SK-N-SH (cell line): ENCODE measurements around the gene BCR. TPM values are rescaled to one million over a fixed set of nuclear protein-coding genes. Genes with fewer than 3 reads are reported as not detected.
A peak's percentile ranks its signal among the peaks of the same experiment; 100 is the strongest.

Experiments used
- CTCF ChIA-PET: fragments of 300-600, 350-600 bp; formaldehyde crosslinking; extraction: SDS; loops from one replicate; lab custom pipeline; 2021; lab: Yijun Ruan, JAX
- POLR2A ChIA-PET: fragments of 350-600 bp; sonication (Branson Sonifier 250); formaldehyde crosslinking; extraction: SDS; loops from one replicate; lab custom pipeline; 2020; ENCODE audit warnings: antibody characterized with exemption, inconsistent platforms; lab: Yijun Ruan, JAX
- DNase-seq: peaks from one replicate; pipeline ENCODE4 v3.0.0; 2012
- H2AFZ ChIP-seq: fragments of 200-600 bp; sonication (generic); 2 replicates; pipeline ENCODE4 v1.8.1; 2016; ENCODE audit warnings: antibody characterized with exemption, mild to moderate bottlenecking, low read depth
- H3F3A ChIP-seq: fragments of 200-600 bp; sonication (generic); replicated peaks from 2 replicates; pipeline ENCODE3; 2016; ENCODE audit warnings: antibody characterized with exemption, mild to moderate bottlenecking; ENCODE audit not compliant: insufficient read depth
- H3K27ac ChIP-seq, 2 experiments: fragments of 200-500 bp in 1 of 2; fragments of 200-600 bp in 1 of 2; sonication (Bioruptor generic) in 1 of 2; sonication (generic), shearing (Covaris generic) in 1 of 2; 2 replicates each; pipeline versions ENCODE4 v1.5.1 to v1.6.1; 2014 to 2016; ENCODE audit warnings: low read depth in 2 of 2, inconsistent platforms in 1 of 2, low read length in 1 of 2, mild to moderate bottlenecking in 1 of 2, mixed read lengths in 1 of 2
- H3K27me3 ChIP-seq: fragments of 200-600 bp; sonication (generic), shearing (Covaris generic); 2 replicates; pipeline ENCODE4 v1.6.1; 2016; ENCODE audit warnings: mixed run types; ENCODE audit not compliant: insufficient read depth
- H3K36me3 ChIP-seq, 2 experiments: fragments of 200-500 bp in 1 of 2; fragments of 200-600 bp in 1 of 2; sonication (Bioruptor generic) in 1 of 2; sonication (generic) in 1 of 2; replicated peaks in 1 of 2; 2 replicates each; pipeline versions ENCODE3 to v1.5.1; 2014 to 2016; ENCODE audit warnings: low read length in 1 of 2, mild to moderate bottlenecking in 1 of 2; ENCODE audit not compliant: insufficient read depth in 2 of 2, control insufficient read depth in 1 of 2
- H3K4me1 ChIP-seq, 2 experiments: fragments of 200-500 bp in 1 of 2; fragments of 200-600 bp in 1 of 2; sonication (Bioruptor generic) in 1 of 2; sonication (generic), shearing (Covaris generic) in 1 of 2; 2 replicates each; pipeline versions ENCODE4 v1.5.1 to v1.6.1; 2014 to 2016; ENCODE audit warnings: low read depth in 1 of 2, low read length in 1 of 2, mixed run types in 1 of 2; ENCODE audit not compliant: insufficient read depth in 2 of 2, control insufficient read depth in 1 of 2
- H3K4me2 ChIP-seq: fragments of 200-600 bp; sonication (generic), shearing (Covaris generic); 2 replicates; pipeline ENCODE4 v1.6.1; 2017; ENCODE audit warnings: mixed run types
- H3K4me3 ChIP-seq, 2 experiments: fragments of 200-500 bp in 1 of 2; fragments of 200-600 bp in 1 of 2; sonication (Bioruptor generic) in 1 of 2; sonication (generic), shearing (Covaris generic) in 1 of 2; 2 replicates each; pipeline versions ENCODE4 v1.5.1 to v1.8.1; 2014 to 2016; ENCODE audit warnings: low read depth in 2 of 2, inconsistent platforms in 1 of 2, low read length in 1 of 2, mild to moderate bottlenecking in 1 of 2, mixed read lengths in 1 of 2, moderate library complexity in 1 of 2
- H3K79me2 ChIP-seq: fragments of 200-600 bp; sonication (generic); 2 replicates; pipeline ENCODE4 v1.8.1; 2017; ENCODE audit warnings: mild to moderate bottlenecking; ENCODE audit not compliant: insufficient read depth
- H3K9ac ChIP-seq: fragments of 200-600 bp; sonication (generic); 2 replicates; pipeline ENCODE4 v1.6.1; 2017; ENCODE audit warnings: mixed run types
- H3K9me2 ChIP-seq: fragments of 200-600 bp; sonication (generic); 2 replicates; pipeline ENCODE4 v1.6.1; 2017; ENCODE audit warnings: mixed run types
- H3K9me3 ChIP-seq: fragments of 200-600 bp; sonication (generic); 2 replicates; pipeline ENCODE4 v1.6.1; 2017; ENCODE audit warnings: mixed run types, mild to moderate bottlenecking, moderate library complexity
- H4K20me1 ChIP-seq: fragments of 200-600 bp; sonication (generic); 2 replicates; pipeline ENCODE4 v1.6.1; 2017; ENCODE audit warnings: mild to moderate bottlenecking, mixed run types; ENCODE audit not compliant: insufficient read depth
- ELF1 ChIP-seq: IDR thresholded peaks from 2 replicates; pipeline ENCODE4 v1.4.0; 2012
- EP300 ChIP-seq, 2 experiments: IDR thresholded peaks; 2 replicates each; pipeline versions ENCODE4 v1.4.0 to v1.6.1; 2012; ENCODE audit warnings: borderline replicate concordance in 1 of 2, low read depth in 1 of 2, low read length in 1 of 2
- FOXM1 ChIP-seq: IDR thresholded peaks from 2 replicates; pipeline ENCODE4 v1.4.0; 2012; ENCODE audit warnings: low read depth, mild to moderate bottlenecking
- GABPA ChIP-seq: IDR thresholded peaks from 2 replicates; pipeline ENCODE4 v1.4.0; 2012; ENCODE audit warnings: low read depth, mild to moderate bottlenecking
- GATA2 ChIP-seq: sonication (generic); formaldehyde crosslinking; IDR thresholded peaks from 2 replicates; pipeline ENCODE4 v1.5.0; 2020; ENCODE audit warnings: mild to moderate bottlenecking, missing genetic modification reagents
- JUND ChIP-seq: IDR thresholded peaks from 2 replicates; pipeline ENCODE4 v1.4.0; 2012
- MEF2A ChIP-seq: IDR thresholded peaks from 2 replicates; pipeline ENCODE4 v1.4.0; 2012; ENCODE audit warnings: low read depth, borderline replicate concordance
- MXI1 ChIP-seq: IDR thresholded peaks from 2 replicates; pipeline ENCODE4 v1.6.1; 2012; ENCODE audit warnings: mild to moderate bottlenecking, low read depth, low read length, improper control_type of control experiment
- NFIC ChIP-seq: IDR thresholded peaks from 2 replicates; pipeline ENCODE4 v1.4.0; 2012; ENCODE audit warnings: borderline replicate concordance
- NRF1 ChIP-seq: IDR thresholded peaks from 2 replicates; pipeline ENCODE4 v1.6.1; 2012; ENCODE audit warnings: low read depth, mild to moderate bottlenecking, low read length
- POLR2AphosphoS5 ChIP-seq: IDR thresholded peaks from 2 replicates; pipeline ENCODE4 v1.6.1; 2012; ENCODE audit warnings: low read depth, low read length
- RAD21 ChIP-seq: IDR thresholded peaks from 2 replicates; pipeline ENCODE4 v1.6.1; 2012; ENCODE audit warnings: mild to moderate bottlenecking, low read length
- RCOR1 ChIP-seq: fragments of 150-350 bp; IDR thresholded peaks from 2 replicates; pipeline ENCODE4 v1.6.1; 2017; ENCODE audit warnings: antibody characterized with exemption, low read length
- RFX5 ChIP-seq: IDR thresholded peaks from 2 replicates; pipeline ENCODE4 v1.6.1; 2012; ENCODE audit warnings: mild to moderate bottlenecking, improper control_type of control experiment, low read length
- SIN3A ChIP-seq: IDR thresholded peaks from 2 replicates; pipeline ENCODE4 v1.6.1; 2012; ENCODE audit warnings: low read depth, mild to moderate bottlenecking, low read length, moderate library complexity, borderline replicate concordance
- TAF1 ChIP-seq: IDR thresholded peaks from 2 replicates; pipeline ENCODE4 v1.6.1; 2012; ENCODE audit warnings: low read depth, mild to moderate bottlenecking, low read length, moderate library complexity, borderline replicate concordance
- WGBS: methylation state at CpG from one replicate; pipeline ENCODE4 v1.1.6; 2017; ENCODE audit warnings: low lambda C conversion rate; 5-methylcytosine and 5-hydroxymethylcytosine counted together
- polyA plus RNA-seq, 3 experiments: library from polyadenylated mRNA; depleted of rRNA; stranded (reverse); fragments of >200 nt; gene quantifications; 2 replicates each; pipeline ENCODE4 v1.2.3, GENCODE V29; 2012
- TF ChIP-seq, protein P1 (sequence below): fragments of 200-600 bp; sonication (generic); IDR thresholded peaks from 2 replicates; pipeline ENCODE4 v1.6.1; 2017; ENCODE audit warnings: antibody characterized with exemption, mild to moderate bottlenecking, moderate library complexity
- TF ChIP-seq, protein P2 (sequence below): fragments of 150-350 bp; IDR thresholded peaks from 2 replicates; pipeline ENCODE4 v1.6.1; 2017; ENCODE audit warnings: antibody characterized with exemption, low read length, low read depth, borderline replicate concordance

The BCR gene
- polyA plus RNA-seq, 1 of the 3 experiments (the other 2 are of a cell fraction), result 50.9 TPM

DNA sequence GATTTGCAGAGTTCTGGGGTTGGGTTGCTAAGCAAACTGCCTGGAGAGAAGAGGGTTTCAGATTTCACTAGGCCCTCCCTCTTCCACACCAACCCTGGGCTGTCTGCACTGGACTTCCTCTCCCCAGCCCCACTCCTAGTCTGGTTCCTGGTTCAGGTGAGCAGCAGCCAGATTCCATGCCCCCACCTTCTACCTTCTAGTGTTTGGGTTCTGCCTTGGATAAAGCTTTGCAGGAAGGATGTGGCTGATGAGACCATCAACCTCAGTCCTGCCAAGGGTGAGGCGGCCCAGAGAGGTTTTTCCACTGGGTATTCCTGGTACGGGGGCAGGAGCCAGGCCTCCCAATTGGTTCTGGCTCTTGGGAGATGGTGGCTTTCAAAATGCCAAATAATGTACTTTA, 68.3 kb downstream of the BCR start:
- 92% methylated on average over 2 of the region's 2 CpGs for WGBS
- H3K4me1 ChIP-seq, result peaks cover 9 to 35% of the 10 kb centered on the region in 2 experiments; a peak in 3 of 4 replicates
- no peaks in the 10 kb centered on the region for H3K9me2 ChIP-seq
- no peak for DNase-seq
- TF ChIP-seq MEF2A (no peak), NRF1 (no peak), SIN3A (no peak), GABPA (no peak), POLR2AphosphoS5 (no peak), JUND (no peak), TAF1 (no peak), ELF1 (no peak), GATA2 (no peak), RCOR1 (no peak), RFX5 (no peak), EP300 (IDR thresholded peaks at IDR 0.05; ENCODE audit: borderline replicate concordance in 1 of 2, low read depth in 1 of 2, low read length in 1 of 2) (no peak), NFIC (no peak), FOXM1 (no peak), RAD21 (no peak), MXI1 (no peak)
- TF ChIP-seq, protein P1, sequence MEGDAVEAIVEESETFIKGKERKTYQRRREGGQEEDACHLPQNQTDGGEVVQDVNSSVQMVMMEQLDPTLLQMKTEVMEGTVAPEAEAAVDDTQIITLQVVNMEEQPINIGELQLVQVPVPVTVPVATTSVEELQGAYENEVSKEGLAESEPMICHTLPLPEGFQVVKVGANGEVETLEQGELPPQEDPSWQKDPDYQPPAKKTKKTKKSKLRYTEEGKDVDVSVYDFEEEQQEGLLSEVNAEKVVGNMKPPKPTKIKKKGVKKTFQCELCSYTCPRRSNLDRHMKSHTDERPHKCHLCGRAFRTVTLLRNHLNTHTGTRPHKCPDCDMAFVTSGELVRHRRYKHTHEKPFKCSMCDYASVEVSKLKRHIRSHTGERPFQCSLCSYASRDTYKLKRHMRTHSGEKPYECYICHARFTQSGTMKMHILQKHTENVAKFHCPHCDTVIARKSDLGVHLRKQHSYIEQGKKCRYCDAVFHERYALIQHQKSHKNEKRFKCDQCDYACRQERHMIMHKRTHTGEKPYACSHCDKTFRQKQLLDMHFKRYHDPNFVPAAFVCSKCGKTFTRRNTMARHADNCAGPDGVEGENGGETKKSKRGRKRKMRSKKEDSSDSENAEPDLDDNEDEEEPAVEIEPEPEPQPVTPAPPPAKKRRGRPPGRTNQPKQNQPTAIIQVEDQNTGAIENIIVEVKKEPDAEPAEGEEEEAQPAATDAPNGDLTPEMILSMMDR, result no peak
- TF ChIP-seq, protein P2, sequence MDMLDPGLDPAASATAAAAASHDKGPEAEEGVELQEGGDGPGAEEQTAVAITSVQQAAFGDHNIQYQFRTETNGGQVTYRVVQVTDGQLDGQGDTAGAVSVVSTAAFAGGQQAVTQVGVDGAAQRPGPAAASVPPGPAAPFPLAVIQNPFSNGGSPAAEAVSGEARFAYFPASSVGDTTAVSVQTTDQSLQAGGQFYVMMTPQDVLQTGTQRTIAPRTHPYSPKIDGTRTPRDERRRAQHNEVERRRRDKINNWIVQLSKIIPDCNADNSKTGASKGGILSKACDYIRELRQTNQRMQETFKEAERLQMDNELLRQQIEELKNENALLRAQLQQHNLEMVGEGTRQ, result no peak
- H3K27ac ChIP-seq, result peak overlapping the region in 1 of 2 experiments; percentile 7; a peak in 1 of 4 replicates
- H4K20me1 ChIP-seq, result peaks cover 31% of the 10 kb centered on the region
- no peak overlapping the region for H3K9ac ChIP-seq
- no peak overlapping the region for H3K4me2 ChIP-seq
- H3K36me3 ChIP-seq, result no peaks in the 10 kb centered on the region
- H3F3A ChIP-seq, result no peaks in the 10 kb centered on the region
- no peak overlapping the region for H2AFZ ChIP-seq
- no peak overlapping the region for H3K4me3 ChIP-seq
- no peaks in the 10 kb centered on the region for H3K27me3 ChIP-seq
- H3K79me2 ChIP-seq, result peaks cover 45% of the 10 kb centered on the region; the same call in 1 of the 2 replicates
- ChIA-PET CTCF (interaction anchor here (1.3 to 2.4 kb wide), 2 partner anchors 15 to 33 kb away, joined by 3 to 7 read pairs; no protein-coding TSS in a partner anchor), POLR2A (no interaction called here)
- no peaks in the 10 kb centered on the region for H3K9me3 ChIP-seq
